ENCODE data around the gene NGF.
"Not testable (repeated sequence)": the region's sequence is repeated elsewhere in the genome, so short reads cannot be mapped to it uniquely, and the experiment has no call there.

Gene NGF

DNA sequence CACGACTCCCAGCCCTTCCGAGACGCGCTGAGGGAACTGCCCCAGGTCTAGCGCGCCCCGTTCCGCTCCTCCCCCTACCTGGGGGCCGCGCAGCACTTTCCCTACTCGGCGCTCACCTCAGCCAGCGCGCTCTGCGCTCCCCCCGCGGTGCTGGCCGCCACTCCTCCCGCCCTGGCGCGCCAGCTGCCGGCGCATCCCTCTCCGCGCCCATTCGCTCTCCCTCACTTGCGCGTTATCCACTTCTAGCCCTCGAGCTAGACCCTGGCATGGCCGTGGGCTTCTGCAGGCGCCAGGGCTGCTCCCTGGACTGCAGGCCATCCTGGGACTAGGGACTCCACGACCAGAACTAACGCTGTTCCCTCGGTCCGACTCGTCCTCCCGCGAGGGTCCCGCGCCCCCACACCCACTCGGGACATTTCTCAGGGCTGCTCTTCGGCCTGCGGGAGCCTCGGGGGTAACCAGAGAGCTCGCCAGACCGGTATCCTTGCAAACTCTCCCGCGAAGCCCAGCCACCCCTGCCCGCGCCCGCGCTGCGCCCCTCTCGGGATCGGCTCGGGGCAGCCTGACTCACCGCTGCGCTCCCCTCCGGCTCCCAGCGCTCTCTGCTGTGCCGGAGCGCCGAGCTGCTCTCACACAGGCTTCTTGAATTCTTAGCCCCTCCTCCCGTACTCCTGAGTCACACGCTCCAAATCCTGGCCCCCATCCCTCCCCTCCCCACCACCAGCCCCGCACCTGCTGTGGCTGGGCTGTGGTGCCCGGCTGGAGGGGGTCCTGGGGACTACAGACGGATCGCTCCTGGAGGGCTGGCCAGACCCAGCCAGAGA is at the start of gene NGF:
Gene NGF, minus strand, starts transcription at position 617 of the 824 bp plus-strand sequence. CDS start 51,454 bp downstream, outside the sequence.
- no peak for DNase-seq

DNA sequence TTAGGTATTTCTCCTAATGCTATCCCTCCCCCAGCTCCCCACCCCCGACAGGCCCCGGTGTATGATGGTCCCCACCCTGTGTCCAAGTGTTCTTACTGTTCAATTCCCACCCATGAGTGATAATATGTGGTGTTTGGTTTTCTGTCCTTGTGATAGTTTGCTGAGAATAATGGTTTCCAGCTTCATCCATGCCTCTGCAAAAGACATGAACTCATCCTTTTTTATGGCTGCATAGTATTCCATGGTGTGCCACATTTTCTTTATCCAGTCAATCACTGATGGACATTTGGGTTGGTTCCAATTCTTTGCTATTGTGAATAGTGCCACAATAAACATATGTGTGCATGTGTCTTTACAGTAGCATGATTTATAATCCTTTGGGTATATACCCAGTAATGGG is 45.4 kb upstream of the NGF start:
- not testable (repeated sequence) for DNase-seq

DNA sequence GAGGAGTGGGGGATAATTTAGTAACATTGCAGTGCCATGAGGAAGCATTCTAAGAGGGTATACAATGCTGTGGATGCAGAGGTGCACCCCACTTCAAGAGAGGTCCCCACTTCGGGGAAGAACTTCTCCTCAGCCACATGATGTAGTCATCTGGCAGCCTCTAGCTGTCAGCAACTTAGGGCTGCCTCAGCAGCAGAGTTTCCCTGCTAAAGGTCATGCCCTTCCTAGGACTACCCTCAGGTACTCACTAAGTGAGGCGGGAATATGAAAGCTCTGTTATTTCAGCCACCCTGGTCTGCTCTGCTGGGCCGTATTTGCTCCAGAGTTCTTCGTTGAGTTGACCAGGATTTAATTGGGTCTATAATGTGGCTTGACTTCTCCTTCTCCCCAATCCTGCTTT is 41.9 kb upstream of the NGF start:
- no peak for DNase-seq

GRCh38 chr1:115377411-115377810 is 39.4 kb upstream of the NGF start:
- DNase-seq: no peak

- no peak for DNase-seq
Observed at GRCh38 chr1:115374598-115374997, 36.5 kb upstream of the NGF start.

GRCh38 chr1:115373305-115373704 is 35.3 kb upstream of the NGF start:
- DNase-seq: no peak

DNA sequence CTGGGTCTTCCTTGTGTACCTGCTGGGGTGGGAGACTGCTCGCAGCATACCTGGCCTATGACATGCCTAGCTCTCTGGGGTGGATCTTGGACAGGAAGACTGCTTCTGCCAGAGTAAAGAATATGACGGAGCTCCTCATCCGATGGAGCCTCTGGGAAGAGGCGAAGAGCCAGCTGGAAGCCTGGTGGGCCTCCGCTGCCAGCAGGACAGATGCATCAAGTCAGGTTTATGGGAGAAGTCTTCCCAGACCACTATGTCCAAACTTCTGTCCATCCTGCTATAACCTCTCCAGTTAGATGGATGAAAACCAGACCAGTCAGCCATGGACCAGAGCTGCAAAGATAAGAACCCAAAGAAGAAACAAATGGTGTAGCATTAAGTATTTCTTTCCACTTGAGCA is 27.7 kb upstream of the NGF start:
- no peak for DNase-seq

DNA sequence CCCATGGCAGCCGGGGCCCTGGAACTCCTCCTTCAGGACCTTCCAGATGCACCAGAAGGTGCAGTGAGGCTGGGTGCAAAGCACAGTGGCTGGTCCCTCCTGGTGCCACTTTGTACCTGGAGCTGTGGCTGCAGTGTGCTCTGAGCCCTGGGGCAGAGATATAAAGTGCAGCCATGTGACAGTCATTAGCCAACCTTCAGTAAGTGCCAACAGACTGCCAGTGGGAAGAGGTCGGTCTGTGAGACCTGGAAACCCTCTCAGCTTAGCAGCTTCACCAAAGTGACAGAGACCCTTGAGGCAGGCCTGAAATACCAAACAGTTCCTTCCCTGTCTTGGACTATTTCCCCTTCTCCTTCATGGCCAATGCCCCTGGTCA is 26.7 kb upstream of the NGF start:
- DNase-seq: no peak

- DNase-seq: no peak
Observed at GRCh38 chr1:115364046-115364779, 26.2 kb upstream of the NGF start.

GRCh38 chr1:115363171-115363570 is 25.1 kb upstream of the NGF start:
- DNase-seq: no peak

- not testable (repeated sequence) for DNase-seq
Observed at GRCh38 chr1:115360505-115361129, 22.6 kb upstream of the NGF start.

DNA sequence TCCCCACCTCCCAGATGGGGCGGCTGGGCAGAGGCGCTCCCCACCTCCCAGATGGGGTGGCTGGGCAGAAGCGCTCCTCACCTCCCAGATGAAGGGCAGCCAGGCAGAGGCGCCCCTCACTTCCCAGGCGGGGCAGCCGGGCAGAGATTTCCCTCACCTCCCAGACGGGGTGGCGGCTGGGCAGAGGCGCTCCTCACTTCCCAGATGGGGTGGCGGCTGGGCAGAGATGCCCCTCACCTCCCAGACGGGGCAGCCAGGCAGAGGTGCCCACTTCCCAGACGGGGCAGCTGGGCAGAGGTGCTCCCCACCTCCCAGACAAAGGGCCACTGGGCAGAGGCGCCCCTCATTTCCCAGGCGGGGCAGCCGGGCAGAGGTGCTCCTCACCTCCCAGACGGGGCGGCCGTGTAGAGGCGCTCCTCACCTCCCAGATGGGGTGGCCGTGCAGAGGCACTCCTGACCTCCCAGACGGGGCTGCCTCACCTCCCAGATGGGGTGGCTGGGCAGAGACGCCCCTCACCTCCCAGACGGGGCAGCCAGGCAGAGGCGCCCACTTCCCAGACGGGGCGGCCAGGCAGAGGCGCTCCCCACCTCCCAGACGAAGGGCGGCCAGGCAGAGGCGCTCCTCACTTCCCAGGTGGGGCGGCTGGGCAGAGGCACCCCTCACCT is 21.9 kb upstream of the NGF start:
- not testable (repeated sequence) for DNase-seq

GRCh38 chr1:115356356-115356755 is 18.3 kb upstream of the NGF start:
- no peak for DNase-seq

GRCh38 chr1:115355069-115355468 is 17.0 kb upstream of the NGF start:
- no peak for DNase-seq

GRCh38 chr1:115351143-115351542 is 13.1 kb upstream of the NGF start:
- DNase-seq: no peak

- no peak for DNase-seq
Observed at GRCh38 chr1:115348636-115349035, 10.6 kb upstream of the NGF start.

GRCh38 chr1:115347282-115347681 is 9.2 kb upstream of the NGF start:
- DNase-seq: no peak

DNA sequence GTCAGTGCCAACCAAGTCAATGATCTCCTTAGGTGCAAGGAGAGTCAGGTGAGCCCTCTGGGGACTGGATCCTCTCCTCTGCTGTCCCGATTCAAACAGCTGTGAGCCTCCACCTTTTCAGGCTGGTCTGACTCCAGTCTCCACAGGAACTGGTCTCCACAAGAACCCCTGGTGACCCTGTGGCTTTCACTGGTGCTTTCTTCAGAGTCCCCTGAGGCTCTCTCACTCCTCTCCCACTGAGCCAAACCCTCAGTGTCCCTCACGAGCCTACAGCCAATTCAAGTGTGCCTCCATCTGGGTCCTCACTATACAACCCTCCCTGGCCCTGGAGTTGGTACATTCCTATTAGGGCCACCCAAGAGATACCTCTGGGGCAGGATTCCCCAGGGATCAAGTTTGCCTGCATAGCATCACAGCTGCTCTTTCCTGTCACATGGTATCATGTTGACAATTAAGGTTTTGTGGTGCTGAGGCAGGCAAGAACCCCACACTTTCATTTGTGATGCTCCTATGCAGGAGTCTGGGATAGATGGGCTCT is 5.2 kb upstream of the NGF start:
- no peak for DNase-seq

GRCh38 chr1:115341948-115342347 is 3.9 kb upstream of the NGF start:
- no peak for DNase-seq

DNA sequence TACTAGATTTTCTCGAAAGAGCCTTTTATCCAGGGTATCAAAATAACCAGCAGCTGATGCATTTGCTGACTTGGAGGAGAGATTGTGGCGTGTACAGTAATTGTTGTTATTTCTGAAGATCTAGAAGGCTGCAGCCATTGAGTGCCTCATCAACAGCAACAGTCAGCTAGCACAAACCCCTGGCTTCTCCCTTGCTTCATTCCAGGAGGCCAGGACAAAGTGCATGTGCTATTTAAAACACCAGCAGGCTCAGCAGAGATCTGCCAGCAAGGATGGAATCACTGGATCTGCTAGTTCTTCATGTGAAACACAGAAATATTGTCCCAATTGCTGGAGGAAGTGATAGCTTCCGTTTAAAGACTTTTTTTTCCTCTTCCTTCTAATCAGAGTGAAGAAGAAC is 2.8 kb upstream of the NGF start:
- no peak for DNase-seq

DNA sequence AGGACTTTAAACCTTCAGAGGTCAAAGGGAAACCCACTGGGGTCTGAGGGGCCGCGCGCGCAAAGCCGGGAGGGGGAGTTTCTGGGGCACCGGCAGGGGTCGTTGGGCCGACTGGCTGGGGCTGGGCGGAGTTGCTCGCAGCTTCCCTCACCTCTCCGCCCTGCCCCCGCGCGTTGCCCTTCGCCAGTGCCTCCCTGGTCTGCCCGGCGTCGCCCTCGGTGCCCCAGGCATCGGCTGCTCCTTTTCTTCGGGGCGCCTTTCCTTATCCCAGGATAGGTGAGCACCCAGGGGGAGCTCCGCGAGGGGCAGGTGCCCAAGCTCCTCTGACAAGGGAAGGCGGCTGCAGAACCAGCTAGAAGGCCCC is 390 bp upstream of the NGF start:
- no peak for DNase-seq

GRCh38 chr1:115337276-115337632 is 795 bp downstream of the NGF start:
- DNase-seq: no peak

GRCh38 chr1:115336741-115337140 is 1.3 kb downstream of the NGF start:
- no peak for DNase-seq

All from KG1 (cell line).